ENCODE measurements around the gene ZKSCAN1.

Gene ZKSCAN1

DNA sequence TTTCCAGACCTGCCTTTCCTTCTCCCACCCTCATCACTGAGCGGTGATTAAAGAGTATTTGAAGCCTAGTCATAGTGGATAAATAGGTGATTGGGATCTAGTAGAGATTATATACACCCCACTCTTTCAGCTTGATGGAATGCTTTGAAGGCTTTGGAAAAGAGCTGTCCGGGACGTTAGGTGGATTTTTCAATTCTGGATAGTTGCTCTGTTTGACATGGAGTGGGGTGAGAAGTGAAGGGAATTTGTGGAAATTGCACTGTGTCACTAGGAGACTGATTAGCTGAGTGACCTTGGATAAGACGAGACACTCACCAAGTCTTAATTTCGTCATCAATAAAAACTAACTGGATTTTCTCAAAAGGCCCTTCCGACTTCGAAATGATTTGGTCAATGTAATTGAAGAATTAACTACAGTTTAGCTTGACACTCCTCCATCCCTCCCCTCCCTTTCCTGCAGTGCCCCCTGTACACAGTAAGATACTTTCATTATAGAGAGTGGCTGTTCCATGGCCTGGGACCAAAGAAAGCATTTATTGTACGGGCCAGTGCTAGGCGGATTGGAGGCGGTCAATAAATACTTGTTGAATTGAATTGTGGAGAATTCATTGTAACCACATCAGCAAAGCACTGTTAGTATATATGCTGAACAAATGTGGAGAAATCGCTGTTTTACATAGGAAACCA lies 962 bp downstream of the ZKSCAN1 start:
- Histone ChIP-seq H3K4me2 (peak overlapping the region; percentile 82 to 97 (median 90)), H3K27ac (peak overlapping the region; percentile 92 to 99 (median 97)), H3K4me3 (peak overlapping the region; percentile 93 to 100 (median 97)), H4K20me1 (peaks cover 36 to 56% (median 52%) of the 10 kb centered on the region in 11 experiments), H3K9me3 (replicated peaks in 1 of 11) (no peaks in the 10 kb centered on the region), H3K4me1 (peaks cover 15 to 38% (median 25%) of the 10 kb centered on the region in 10 experiments), H3K9ac (peak overlapping the region; percentile 94 to 100 (median 99)), H3K27me3 (no peaks in the 10 kb centered on the region), H3K36me3 (peaks cover 19 to 47% (median 36%) of the 10 kb centered on the region in 11 experiments)
- no peak for TF ChIP-seq Cebpa-rat (IDR thresholded peaks at IDR 0.05)

DNA sequence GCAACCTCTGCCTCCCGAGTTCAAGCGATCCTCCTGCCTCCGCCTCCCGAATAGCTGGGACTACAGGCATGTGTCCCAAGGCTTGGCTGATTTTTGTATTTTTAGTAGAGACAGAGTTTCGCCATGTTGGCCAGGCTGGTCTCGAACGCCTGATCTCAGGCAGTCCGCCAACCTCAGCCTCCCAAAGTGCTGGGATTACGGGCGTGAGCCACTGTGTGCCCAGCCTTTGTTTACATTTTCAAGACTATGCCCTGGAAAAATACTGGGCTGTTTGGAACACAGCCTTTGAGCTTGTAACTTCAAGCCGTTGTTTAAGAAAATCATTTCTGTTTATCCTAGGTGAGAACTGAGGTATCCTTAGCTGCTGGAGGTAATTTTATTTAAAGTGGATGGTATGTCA lies 1.9 kb downstream of the ZKSCAN1 start:
- Histone ChIP-seq H3K9ac (peak overlapping the region in 10 of 11 experiments; percentile 94 to 100 (median 99); a peak in 12 of 22 replicates), H3K9me3 (replicated peaks in 1 of 11) (no peaks in the 10 kb centered on the region), H4K20me1 (peaks cover 45 to 66% (median 61%) of the 10 kb centered on the region in 11 experiments), H3K36me3 (peaks cover 28 to 56% (median 45%) of the 10 kb centered on the region in 11 experiments), H3K27me3 (no peaks in the 10 kb centered on the region), H3K4me1 (peaks cover 15 to 38% (median 25%) of the 10 kb centered on the region in 10 experiments), H3K4me2 (peak overlapping the region; percentile 82 to 97 (median 90)), H3K4me3 (peak overlapping the region in 7 of 10 experiments; percentile 93 to 100 (median 97); a peak in 8 of 20 replicates), H3K27ac (0 out of 22 replicates have a peak overlapping the region, but pooled peaks of 1 of the 11 experiments have one; percentile 98)
- TF ChIP-seq Cebpa-rat (IDR thresholded peaks at IDR 0.05): no peak

DNA sequence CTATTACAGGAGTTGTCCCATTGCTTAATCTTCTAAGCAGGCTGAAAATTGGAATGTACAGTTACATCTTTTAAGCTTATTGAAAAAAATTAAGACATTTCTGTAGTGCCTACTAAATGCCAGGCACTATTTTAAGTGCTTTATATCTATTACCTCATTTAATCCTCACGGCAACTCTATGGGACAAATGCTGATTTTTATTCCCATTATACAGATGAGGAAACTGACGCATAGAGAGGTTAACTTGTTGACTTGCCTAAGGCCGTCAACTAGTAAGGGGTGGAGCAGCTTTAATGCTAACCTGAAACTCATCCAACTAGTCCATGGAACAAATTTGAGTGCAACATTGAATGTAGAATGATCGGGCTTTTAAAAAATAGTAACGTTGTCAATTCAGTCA lies 2.5 kb downstream of the ZKSCAN1 start:
- peaks cover 34 to 62% (median 51%) of the 10 kb centered on the region in 11 experiments for H3K36me3 ChIP-seq
- TF ChIP-seq Cebpa-rat (IDR thresholded peaks at IDR 0.05): no peak
- peaks cover 15 to 38% (median 25%) of the 10 kb centered on the region in 10 experiments for H3K4me1 ChIP-seq
- H3K27ac ChIP-seq: no peak overlapping the region
- H3K9me3 ChIP-seq (replicated peaks in 1 of 11): no peaks in the 10 kb centered on the region
- H4K20me1 ChIP-seq: peaks cover 48 to 72% (median 67%) of the 10 kb centered on the region in 11 experiments
- H3K4me2 ChIP-seq: peak overlapping the region in 8 of 11 experiments; percentile 82 to 97 (median 87); a peak in 11 of 22 replicates
- H3K9ac ChIP-seq: peak overlapping the region in 2 of 11 experiments; percentile 98 to 99; a peak in 2 of 22 replicates
- H3K4me3 ChIP-seq: no peak overlapping the region
- no peaks in the 10 kb centered on the region for H3K27me3 ChIP-seq

DNA sequence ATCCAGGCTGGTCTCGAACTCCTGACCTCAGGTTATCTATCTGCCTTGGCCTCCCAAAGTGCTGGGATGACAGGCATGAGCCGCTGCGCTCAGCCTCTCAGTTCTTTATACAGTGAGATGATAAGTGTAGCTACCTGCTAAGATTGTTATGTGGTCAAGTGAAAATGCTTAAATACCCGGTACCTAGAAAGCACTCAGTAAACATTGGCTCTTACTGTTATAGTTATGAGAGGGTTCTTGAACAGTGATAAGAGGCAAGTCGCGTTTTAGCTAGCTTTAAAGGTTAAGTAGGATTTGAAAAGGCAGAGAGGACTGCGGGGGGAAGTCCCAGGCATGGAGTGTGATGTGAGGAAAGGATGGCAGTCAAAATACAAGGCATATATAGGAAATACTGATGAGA lies 4.5 kb downstream of the ZKSCAN1 start:
- H4K20me1 ChIP-seq: peaks cover 62 to 89% (median 82%) of the 10 kb centered on the region in 11 experiments

DNA sequence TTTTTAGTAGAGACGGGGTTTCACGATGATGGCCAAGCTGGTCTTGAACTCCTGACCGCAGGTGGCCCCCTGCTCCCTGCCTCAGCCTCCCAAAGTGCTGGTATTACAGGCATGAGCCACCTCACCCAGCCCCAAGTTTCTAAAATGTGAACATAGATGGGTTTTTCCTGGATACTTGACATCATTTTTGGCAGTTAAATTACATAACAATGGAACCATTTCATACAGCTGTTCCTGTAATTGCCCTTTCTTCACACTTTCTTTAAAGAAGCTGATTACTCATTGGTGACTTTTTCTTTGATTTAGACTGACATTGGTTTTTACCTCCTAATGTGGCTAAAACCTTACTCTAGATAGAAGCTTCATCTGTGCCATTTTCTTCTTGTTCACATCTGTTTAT lies 5.9 kb downstream of the ZKSCAN1 start:
- Histone ChIP-seq H3K27me3 (no peaks in the 10 kb centered on the region), H3K4me2 (no peak overlapping the region), H3K4me1 (peaks cover 10 to 29% (median 17%) of the 10 kb centered on the region in 10 experiments), H3K9ac (no peak overlapping the region), H3K27ac (no peak overlapping the region), H4K20me1 (peaks cover 62 to 88% (median 80%) of the 10 kb centered on the region in 11 experiments), H3K9me3 (replicated peaks in 1 of 11) (no peaks in the 10 kb centered on the region), H3K4me3 (no peak overlapping the region), H3K36me3 (peaks cover 68 to 96% (median 85%) of the 10 kb centered on the region in 11 experiments)
- no peak for TF ChIP-seq Cebpa-rat (IDR thresholded peaks at IDR 0.05)

More for the DNA sequence above, 4.5 kb downstream of the ZKSCAN1 start:
- H3K4me1 ChIP-seq: peaks cover 14 to 33% (median 21%) of the 10 kb centered on the region in 10 experiments
- no peaks in the 10 kb centered on the region for H3K27me3 ChIP-seq
- peak overlapping the region in 5 of 11 experiments; percentile 21 to 53 (median 29); a peak in 5 of 22 replicates for H3K9ac ChIP-seq
- no peak overlapping the region for H3K4me2 ChIP-seq
- H3K36me3 ChIP-seq: peaks cover 54 to 83% (median 71%) of the 10 kb centered on the region in 11 experiments
- no peak for TF ChIP-seq Cebpa-rat (IDR thresholded peaks at IDR 0.05)
- H3K9me3 ChIP-seq (replicated peaks in 1 of 11): no peaks in the 10 kb centered on the region
- no peak overlapping the region for H3K27ac ChIP-seq
- H3K4me3 ChIP-seq: no peak overlapping the region

DNA sequence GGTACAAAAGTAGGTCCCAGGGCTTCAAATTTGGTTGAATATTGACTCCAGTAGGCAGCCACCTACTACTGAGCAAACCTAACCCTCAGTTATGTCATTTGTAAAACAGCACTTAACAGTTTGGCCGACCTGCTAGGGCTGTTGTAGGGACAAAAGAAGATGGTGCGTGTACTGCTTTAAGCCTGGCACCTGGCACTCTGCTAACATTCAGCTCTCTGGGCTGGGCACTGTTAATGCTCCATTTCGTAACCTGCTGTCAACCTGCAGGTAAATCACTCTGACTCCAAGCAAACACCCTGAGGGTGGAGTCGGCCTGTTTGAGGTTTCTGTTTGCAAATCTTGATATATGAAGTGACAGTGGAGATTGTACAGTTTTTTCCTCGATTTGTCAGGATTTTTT lies 7.2 kb downstream of the ZKSCAN1 start:
- Histone ChIP-seq H3K36me3 (peaks cover 81 to 100% (median 95%) of the 10 kb centered on the region in 11 experiments), H3K27me3 (no peaks in the 10 kb centered on the region), H4K20me1 (peaks cover 59 to 76% (median 68%) of the 10 kb centered on the region in 11 experiments), H3K4me2 (no peak overlapping the region), H3K27ac (no peak overlapping the region), H3K9ac (no peak overlapping the region), H3K9me3 (replicated peaks in 1 of 11) (no peaks in the 10 kb centered on the region), H3K4me1 (peaks cover 0 to 16% (median 4%) of the 10 kb centered on the region in 10 experiments; a peak in 13 of 20 replicates), H3K4me3 (no peak overlapping the region)
- no peak for TF ChIP-seq Cebpa-rat (IDR thresholded peaks at IDR 0.05)

DNA sequence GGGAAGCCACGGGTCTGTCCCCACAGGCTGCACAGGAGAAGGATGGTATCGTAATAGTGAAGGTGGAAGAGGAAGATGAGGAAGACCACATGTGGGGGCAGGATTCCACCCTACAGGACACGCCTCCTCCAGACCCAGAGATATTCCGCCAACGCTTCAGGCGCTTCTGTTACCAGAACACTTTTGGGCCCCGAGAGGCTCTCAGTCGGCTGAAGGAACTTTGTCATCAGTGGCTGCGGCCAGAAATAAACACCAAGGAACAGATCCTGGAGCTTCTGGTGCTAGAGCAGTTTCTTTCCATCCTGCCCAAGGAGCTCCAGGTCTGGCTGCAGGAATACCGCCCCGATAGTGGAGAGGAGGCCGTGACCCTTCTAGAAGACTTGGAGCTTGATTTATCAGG lies 8.1 kb downstream of the ZKSCAN1 start:
- Histone ChIP-seq H3K4me2 (no peak overlapping the region), H3K27ac (no peak overlapping the region), H3K4me3 (no peak overlapping the region), H3K4me1 (peaks cover 0 to 9% (median 0%) of the 10 kb centered on the region in 10 experiments; a peak in 6 of 20 replicates), H3K9me3 (replicated peaks in 1 of 11) (no peaks in the 10 kb centered on the region), H4K20me1 (peaks cover 50 to 73% (median 67%) of the 10 kb centered on the region in 11 experiments), H3K36me3 (peaks cover 90 to 100% (median 97%) of the 10 kb centered on the region in 11 experiments), H3K27me3 (no peaks in the 10 kb centered on the region), H3K9ac (peak overlapping the region in 1 of 11 experiments; percentile 11; a peak in 1 of 22 replicates)
- TF ChIP-seq Cebpa-rat (IDR thresholded peaks at IDR 0.05): no peak

DNA sequence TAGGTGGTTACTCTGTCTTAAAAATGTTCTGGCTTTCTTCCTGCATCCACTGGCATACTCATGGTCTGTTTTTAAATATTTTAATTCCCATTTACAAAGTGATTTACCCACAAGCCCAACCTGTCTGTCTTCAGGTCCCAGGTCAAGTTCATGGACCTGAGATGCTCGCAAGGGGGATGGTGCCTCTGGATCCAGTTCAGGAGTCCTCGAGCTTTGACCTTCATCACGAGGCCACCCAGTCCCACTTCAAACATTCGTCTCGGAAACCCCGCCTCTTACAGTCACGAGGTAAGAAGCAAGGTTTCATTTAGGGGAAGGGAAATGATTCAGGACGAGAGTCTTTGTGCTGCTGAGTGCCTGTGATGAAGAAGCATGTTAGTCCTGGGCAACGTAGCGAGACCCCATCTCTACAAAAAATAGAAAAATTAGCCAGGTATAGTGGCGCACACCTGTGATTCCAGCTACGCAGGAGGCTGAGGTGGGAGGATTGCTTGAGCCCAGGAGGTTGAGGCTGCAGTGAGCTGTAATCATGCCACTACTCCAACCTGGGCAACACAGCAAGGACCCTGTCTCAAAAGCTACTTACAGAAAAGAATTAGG lies 8.7 kb downstream of the ZKSCAN1 start:
- Histone ChIP-seq H4K20me1 (peaks cover 44 to 67% (median 61%) of the 10 kb centered on the region in 11 experiments), H3K9me3 (replicated peaks in 1 of 11) (no peaks in the 10 kb centered on the region), H3K4me1 (peaks cover 0 to 3% (median 0%) of the 10 kb centered on the region in 10 experiments; a peak in 3 of 20 replicates), H3K36me3 (peaks cover 90 to 100% (median 96%) of the 10 kb centered on the region in 11 experiments), H3K27ac (no peak overlapping the region), H3K27me3 (no peaks in the 10 kb centered on the region), H3K4me3 (no peak overlapping the region), H3K9ac (peak overlapping the region in 1 of 11 experiments; percentile 11; a peak in 1 of 22 replicates), H3K4me2 (no peak overlapping the region)
- no peak for TF ChIP-seq Cebpa-rat (IDR thresholded peaks at IDR 0.05)

DNA sequence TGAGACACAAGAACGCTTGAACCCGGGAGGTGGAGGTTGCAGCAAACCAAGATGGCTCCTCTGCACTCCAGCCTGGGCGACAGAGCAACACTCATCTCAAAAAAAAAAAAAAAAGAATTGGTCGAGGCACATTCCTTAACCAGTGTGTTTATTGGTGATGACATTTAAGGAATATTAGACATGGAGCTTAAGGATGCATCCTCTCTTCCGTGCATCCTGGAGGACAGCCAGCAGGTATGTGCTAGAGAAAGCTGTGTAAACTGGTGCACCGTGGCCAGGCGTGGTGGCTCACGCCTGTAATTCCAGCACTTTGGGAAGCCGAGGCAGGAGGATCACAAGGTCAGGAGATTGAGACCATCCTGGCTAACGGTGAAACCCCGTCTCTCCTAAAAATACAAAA lies 11.8 kb downstream of the ZKSCAN1 start:
- Histone ChIP-seq H3K4me2 (no peak overlapping the region), H3K27me3 (no peaks in the 10 kb centered on the region), H3K4me3 (no peak overlapping the region), H3K4me1 (no peaks in the 10 kb centered on the region), H3K36me3 (peaks cover 98 to 100% (median 99%) of the 10 kb centered on the region in 11 experiments), H3K9ac (no peak overlapping the region), H3K9me3 (replicated peaks in 1 of 11) (no peaks in the 10 kb centered on the region), H3K27ac (no peak overlapping the region), H4K20me1 (peaks cover 15 to 53% (median 33%) of the 10 kb centered on the region in 11 experiments; a peak in 20 of 22 replicates)
- no peak for TF ChIP-seq Cebpa-rat (IDR thresholded peaks at IDR 0.05)

Measured in BLaER1 treated with 17β-estradiol and CSF1 and Interleukin-3, amounts not matched to agents 10 nM and 100 nM (cell line).